SK-N-SH treated with all-trans-retinoic acid at 6 μM for 48 hours (cell line): Measurements from ENCODE around the gene TRIM66.
A peak's percentile ranks its signal among the peaks of the same experiment; 100 is the strongest.

Experiments
- ATAC-seq: fragments of 200-7000 bp; cut with Tn5 transposase; 3 replicates; pipeline ENCODE4 v1.9.1; 2020; ENCODE audit warnings: mild to moderate bottlenecking, moderate library complexity
- ARNTL ChIP-seq: fragments of 450-650 bp; formaldehyde crosslinking; IDR thresholded peaks from 2 replicates; pipeline ENCODE4 v1.5.0; 2020; ENCODE audit warnings: low read depth, mild to moderate bottlenecking, moderate library complexity, borderline replicate concordance
- BACH2 ChIP-seq: fragments of 250-450 bp; sonication (Bioruptor Pico); IDR thresholded peaks from 2 replicates; pipeline ENCODE4 v1.9.0; 2021; ENCODE audit warnings: mild to moderate bottlenecking, borderline replicate concordance
- CREB5 ChIP-seq: fragments of 250-450 bp; sonication (Bioruptor Pico); IDR thresholded peaks from 2 replicates; pipeline ENCODE4 v1.5.1; 2020; ENCODE audit warnings: low read depth, mild to moderate bottlenecking, moderate library complexity
- CSDC2 ChIP-seq: fragments of 250-450 bp; sonication (Bioruptor Pico); IDR thresholded peaks from 2 replicates; pipeline ENCODE4 v1.5.0; 2020; ENCODE audit warnings: mild to moderate bottlenecking, moderate library complexity
- ESRRG ChIP-seq: fragments of 250-450 bp; sonication (Bioruptor Pico); IDR thresholded peaks from 2 replicates; pipeline ENCODE4 v1.6.1; 2021; ENCODE audit warnings: mild to moderate bottlenecking
- GLIS3 ChIP-seq: fragments of 250-450 bp; sonication (Bioruptor Pico); IDR thresholded peaks from 2 replicates; pipeline ENCODE4 v1.5.0; 2020; ENCODE audit warnings: mild to moderate bottlenecking, moderate library complexity
- OSR1 ChIP-seq: fragments of 250-450 bp; sonication (Bioruptor Pico); IDR thresholded peaks from 2 replicates; pipeline ENCODE4 v1.8.0; 2022; ENCODE audit warnings: moderate library complexity, mild to moderate bottlenecking, inconsistent platforms
- POU6F1 ChIP-seq: fragments of 250-450 bp; sonication (Bioruptor Pico); IDR thresholded peaks from 2 replicates; pipeline ENCODE4 v1.8.0; 2021; ENCODE audit warnings: low read depth, mild to moderate bottlenecking, moderate library complexity, borderline replicate concordance
- PPARA ChIP-seq: fragments of 250-450 bp; sonication (Bioruptor Pico); IDR thresholded peaks from 2 replicates; pipeline ENCODE4 v1.5.0; 2020; ENCODE audit warnings: mild to moderate bottlenecking, borderline replicate concordance
- RARB ChIP-seq: fragments of 250-450 bp; sonication (Bioruptor Pico); IDR thresholded peaks from 2 replicates; pipeline ENCODE4 v1.8.0; 2021; ENCODE audit warnings: mild to moderate bottlenecking, moderate library complexity
- SNAI2 ChIP-seq: fragments of 250-450 bp; sonication (Bioruptor Pico); IDR thresholded peaks from 2 replicates; pipeline ENCODE4 v1.5.0; 2020; ENCODE audit warnings: mild to moderate bottlenecking, moderate library complexity
- TSHZ2 ChIP-seq: fragments of 250-450 bp; sonication (Bioruptor Pico); IDR thresholded peaks from 2 replicates; pipeline ENCODE4 v1.5.0; 2020; ENCODE audit warnings: mild to moderate bottlenecking, moderate library complexity
- ZFP3 ChIP-seq: fragments of 250-450 bp; sonication (Bioruptor Pico); IDR thresholded peaks from 2 replicates; pipeline ENCODE4 v1.5.0; 2020; ENCODE audit warnings: mild to moderate bottlenecking, moderate library complexity
- ZFP30 ChIP-seq: fragments of 450-650 bp; formaldehyde crosslinking; IDR thresholded peaks from 2 replicates; pipeline ENCODE4 v1.5.0; 2022; ENCODE audit warnings: mild to moderate bottlenecking, moderate library complexity
- ZNF70 ChIP-seq: fragments of 450-650 bp; formaldehyde crosslinking; IDR thresholded peaks from 2 replicates; pipeline ENCODE4 v1.5.0; 2020; ENCODE audit warnings: mild to moderate bottlenecking, moderate library complexity
- ZNF8 ChIP-seq: fragments of 450-650 bp; formaldehyde crosslinking; IDR thresholded peaks from 2 replicates; pipeline ENCODE4 v1.5.0; 2020; ENCODE audit warnings: mild to moderate bottlenecking, moderate library complexity
- TF ChIP-seq, protein P1 (sequence below): fragments of 250-450 bp; sonication (Bioruptor Pico); IDR thresholded peaks from 2 replicates; pipeline ENCODE4 v1.8.0; 2020; ENCODE audit warnings: mild to moderate bottlenecking, moderate library complexity, borderline replicate concordance
- TF ChIP-seq, protein P2 (sequence below): fragments of 250-450 bp; sonication (Bioruptor Pico); IDR thresholded peaks from 2 replicates; pipeline ENCODE4 v1.5.1; 2021; ENCODE audit warnings: mild to moderate bottlenecking, moderate library complexity

The TRIM66 gene

GRCh38 chr11:8636127-8636526 lies 46.3 kb downstream of the TRIM66 start:
- TF ChIP-seq TSHZ2 (CRISPR knock-in tag) (no peak), ZFP3 (no peak), ESRRG (CRISPR knock-in tag) (no peak), SNAI2 (CRISPR knock-in tag) (no peak), PPARA (no peak), GLIS3 (CRISPR knock-in tag) (no peak)
- TF ChIP-seq, protein P1, sequence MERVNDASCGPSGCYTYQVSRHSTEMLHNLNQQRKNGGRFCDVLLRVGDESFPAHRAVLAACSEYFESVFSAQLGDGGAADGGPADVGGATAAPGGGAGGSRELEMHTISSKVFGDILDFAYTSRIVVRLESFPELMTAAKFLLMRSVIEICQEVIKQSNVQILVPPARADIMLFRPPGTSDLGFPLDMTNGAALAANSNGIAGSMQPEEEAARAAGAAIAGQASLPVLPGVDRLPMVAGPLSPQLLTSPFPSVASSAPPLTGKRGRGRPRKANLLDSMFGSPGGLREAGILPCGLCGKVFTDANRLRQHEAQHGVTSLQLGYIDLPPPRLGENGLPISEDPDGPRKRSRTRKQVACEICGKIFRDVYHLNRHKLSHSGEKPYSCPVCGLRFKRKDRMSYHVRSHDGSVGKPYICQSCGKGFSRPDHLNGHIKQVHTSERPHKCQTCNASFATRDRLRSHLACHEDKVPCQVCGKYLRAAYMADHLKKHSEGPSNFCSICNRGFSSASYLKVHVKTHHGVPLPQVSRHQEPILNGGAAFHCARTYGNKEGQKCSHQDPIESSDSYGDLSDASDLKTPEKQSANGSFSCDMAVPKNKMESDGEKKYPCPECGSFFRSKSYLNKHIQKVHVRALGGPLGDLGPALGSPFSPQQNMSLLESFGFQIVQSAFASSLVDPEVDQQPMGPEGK = no peak
- ATAC-seq = no peak

GRCh38 chr11:8634498-8634897 lies 48.0 kb downstream of the TRIM66 start:
- TF ChIP-seq CREB5 (CRISPR knock-in tag) = no peak
- ATAC-seq = no peak

- ATAC-seq = peak; percentile 82
Measured at GRCh38 chr11:8631395-8632118, 50.9 kb downstream of the TRIM66 start.

DNA sequence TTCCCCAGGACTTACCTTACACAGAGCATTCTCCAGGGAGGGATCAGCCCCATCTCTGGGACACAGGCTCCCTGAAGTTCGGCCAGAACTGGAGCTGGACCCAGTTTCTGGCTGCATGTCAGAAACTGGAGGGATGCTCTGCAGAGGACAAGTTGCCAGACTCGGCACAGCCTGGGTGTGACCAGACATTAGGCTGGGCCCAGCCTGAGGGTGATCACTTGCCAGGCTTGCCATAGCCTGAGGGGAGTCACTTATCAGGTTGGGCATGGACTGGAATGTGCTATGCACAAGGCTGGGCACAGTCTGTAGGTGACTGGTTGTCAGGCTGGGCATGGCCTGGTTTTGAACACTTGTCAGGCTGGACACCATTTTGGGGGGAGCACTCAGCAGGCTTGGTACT lies 57.8 kb downstream of the TRIM66 start:
- no peak for ATAC-seq
- no peak for TF ChIP-seq PPARA
- TF ChIP-seq ARNTL (CRISPR knock-in tag) = no peak
- TF ChIP-seq RARB (CRISPR knock-in tag) = no peak
- TF ChIP-seq ZNF70 (CRISPR knock-in tag) = no peak
- TF ChIP-seq CSDC2 (CRISPR knock-in tag) = no peak
- TF ChIP-seq, protein P2, sequence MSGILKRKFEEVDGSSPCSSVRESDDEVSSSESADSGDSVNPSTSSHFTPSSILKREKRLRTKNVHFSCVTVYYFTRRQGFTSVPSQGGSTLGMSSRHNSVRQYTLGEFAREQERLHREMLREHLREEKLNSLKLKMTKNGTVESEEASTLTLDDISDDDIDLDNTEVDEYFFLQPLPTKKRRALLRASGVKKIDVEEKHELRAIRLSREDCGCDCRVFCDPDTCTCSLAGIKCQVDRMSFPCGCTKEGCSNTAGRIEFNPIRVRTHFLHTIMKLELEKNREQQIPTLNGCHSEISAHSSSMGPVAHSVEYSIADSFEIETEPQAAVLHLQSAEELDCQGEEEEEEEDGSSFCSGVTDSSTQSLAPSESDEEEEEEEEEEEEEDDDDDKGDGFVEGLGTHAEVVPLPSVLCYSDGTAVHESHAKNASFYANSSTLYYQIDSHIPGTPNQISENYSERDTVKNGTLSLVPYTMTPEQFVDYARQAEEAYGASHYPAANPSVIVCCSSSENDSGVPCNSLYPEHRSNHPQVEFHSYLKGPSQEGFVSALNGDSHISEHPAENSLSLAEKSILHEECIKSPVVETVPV (CRISPR knock-in tag) = no peak
- no peak for TF ChIP-seq ZFP3
- TF ChIP-seq ZFP30 (CRISPR knock-in tag) = no peak
- no peak for TF ChIP-seq CREB5 (CRISPR knock-in tag)
- no peak for TF ChIP-seq ESRRG (CRISPR knock-in tag)
- no peak for TF ChIP-seq GLIS3 (CRISPR knock-in tag)
- TF ChIP-seq POU6F1 (CRISPR knock-in tag) = no peak
- TF ChIP-seq ZNF8 = no peak
- no peak for TF ChIP-seq SNAI2 (CRISPR knock-in tag)
- no peak for TF ChIP-seq BACH2 (CRISPR knock-in tag)

More at GRCh38 chr11:8631395-8632118, 50.9 kb downstream of the TRIM66 start:
- TF ChIP-seq OSR1 (CRISPR knock-in tag) (no peak), ZNF70 (CRISPR knock-in tag) (no peak), SNAI2 (CRISPR knock-in tag) (no peak), RARB (CRISPR knock-in tag) (no peak), ZFP3 (no peak), TSHZ2 (CRISPR knock-in tag) (no peak)
